Measurements from ENCODE around the gene KCNQ4. TPM values are rescaled to one million over a fixed set of nuclear protein-coding genes. Genes with fewer than 3 reads are reported as not detected.
A peak's percentile ranks its signal among the peaks of the same experiment; 100 is the strongest.

Gene KCNQ4
- total RNA-seq, 2 donors from 2014 or later, result 1.8 to 1.9 TPM

- H3K4me1 ChIP-seq, result no peaks in the 10 kb centered on the region
- no peak overlapping the region for H3K4me3 ChIP-seq
- DNase-seq, result no peak
- H3K9ac ChIP-seq (ENCODE audit: low read depth in 2 of 2, low read length in 2 of 2), result no peak overlapping the region
- no peak overlapping the region for H3K27ac ChIP-seq
- H3K27me3 ChIP-seq, result no peaks in the 10 kb centered on the region
- H3K36me3 ChIP-seq, result no peaks in the 10 kb centered on the region
- intact Hi-C loops (cut with DNase I), result no loop called here
- H3K9me3 ChIP-seq, result no peaks in the 10 kb centered on the region
- TF ChIP-seq CTCF (IDR thresholded peaks at IDR 0.05), result no peak
These were observed 12.4 kb downstream of the KCNQ4 start for GRCh38 chr1:40795811-40796586.

- Histone ChIP-seq H3K36me3 (no peaks in the 10 kb centered on the region), H3K4me1 (peaks cover 6% of the 10 kb centered on the region), H3K27me3 (no peaks in the 10 kb centered on the region), H3K9me3 (no peaks in the 10 kb centered on the region), H3K27ac (no peak overlapping the region), H3K9ac (ENCODE audit: low read depth in 2 of 2, low read length in 2 of 2) (peak overlapping the region in 1 of 2 donors; percentile 9), H3K4me3 (no peak overlapping the region)
- intact Hi-C loops (cut with DNase I), result no loop called here
- TF ChIP-seq CTCF (IDR thresholded peaks at IDR 0.05), result no peak
- DNase-seq, result no peak
These were observed 13.5 kb downstream of the KCNQ4 start for GRCh38 chr1:40796939-40797667.

GRCh38 chr1:40797668-40798010 is 14.1 kb downstream of the KCNQ4 start:
- no peaks in the 10 kb centered on the region for H3K36me3 ChIP-seq
- H3K9ac ChIP-seq (ENCODE audit: low read depth in 2 of 2, low read length in 2 of 2), result peak overlapping the region in 1 of 2 donors; percentile 9
- peaks cover 6% of the 10 kb centered on the region for H3K4me1 ChIP-seq
- no peaks in the 10 kb centered on the region for H3K27me3 ChIP-seq
- no peak overlapping the region for H3K27ac ChIP-seq
- no peak overlapping the region for H3K4me3 ChIP-seq
- TF ChIP-seq CTCF (IDR thresholded peaks at IDR 0.05), result no peak
- no peaks in the 10 kb centered on the region for H3K9me3 ChIP-seq
- DNase-seq, result no peak
- intact Hi-C loops (cut with DNase I), result no loop called here

GRCh38 chr1:40798366-40799281 is 15.0 kb downstream of the KCNQ4 start:
- H3K9ac ChIP-seq (ENCODE audit: low read depth in 2 of 2, low read length in 2 of 2), result peak overlapping the region in 1 of 2 donors; percentile 3
- no peaks in the 10 kb centered on the region for H3K27me3 ChIP-seq
- H3K36me3 ChIP-seq, result no peaks in the 10 kb centered on the region
- intact Hi-C loops (cut with DNase I), result no loop called here
- no peaks in the 10 kb centered on the region for H3K9me3 ChIP-seq
- no peak for DNase-seq
- no peak overlapping the region for H3K4me3 ChIP-seq
- no peak overlapping the region for H3K27ac ChIP-seq
- H3K4me1 ChIP-seq, result peaks cover 6% of the 10 kb centered on the region
- no peak for TF ChIP-seq CTCF (IDR thresholded peaks at IDR 0.05)

- H3K9me3 ChIP-seq, result no peaks in the 10 kb centered on the region
- H3K9ac ChIP-seq (ENCODE audit: low read depth in 2 of 2, low read length in 2 of 2), result peak overlapping the region in 1 of 2 donors; percentile 17
- no peak for DNase-seq
- intact Hi-C loops (cut with DNase I), result no loop called here
- no peaks in the 10 kb centered on the region for H3K36me3 ChIP-seq
- no peak overlapping the region for H3K4me3 ChIP-seq
- H3K27me3 ChIP-seq, result no peaks in the 10 kb centered on the region
- no peak for TF ChIP-seq CTCF (IDR thresholded peaks at IDR 0.05)
- H3K27ac ChIP-seq, result no peak overlapping the region
- H3K4me1 ChIP-seq, result peaks cover 6% of the 10 kb centered on the region
These were observed 15.8 kb downstream of the KCNQ4 start for GRCh38 chr1:40799351-40799867.

Data from colonic mucosa (tissue), 4 donors.